ENCODE measurements around the gene ANKK1. TPM values are rescaled to one million over a fixed set of nuclear protein-coding genes. Genes with fewer than 3 reads are reported as not detected.

Gene ANKK1
- total RNA-seq, 2 donors from 2014 or later = 0.78 to 1.3 TPM

DNA sequence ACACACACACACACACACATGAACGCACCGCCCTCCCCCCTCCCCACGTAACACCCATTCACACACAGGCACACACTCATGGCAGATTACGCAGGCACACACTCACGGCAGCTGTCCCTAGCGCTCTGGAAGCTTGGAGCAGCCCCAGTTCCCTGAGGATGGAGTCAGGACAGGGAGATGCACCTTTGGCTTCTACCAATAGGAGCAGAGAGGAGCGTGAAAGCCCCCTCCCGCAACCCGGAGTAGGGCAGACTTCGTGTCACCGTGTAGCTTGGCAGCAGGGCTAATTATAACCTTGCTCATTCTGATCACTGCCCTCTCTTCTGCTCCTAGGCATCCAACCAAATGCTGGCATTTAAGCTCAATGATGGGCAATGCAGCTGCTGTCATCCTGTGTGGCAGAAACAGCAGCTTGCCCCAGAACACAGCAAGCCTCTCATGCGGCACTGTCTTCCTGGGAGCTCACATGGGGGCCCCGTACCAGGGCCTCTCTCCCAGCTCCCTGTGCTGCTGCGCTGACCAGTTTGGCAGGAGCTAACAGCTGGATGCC lies 31.9 kb downstream of the ANKK1 start:
- TF ChIP-seq, protein P1, sequence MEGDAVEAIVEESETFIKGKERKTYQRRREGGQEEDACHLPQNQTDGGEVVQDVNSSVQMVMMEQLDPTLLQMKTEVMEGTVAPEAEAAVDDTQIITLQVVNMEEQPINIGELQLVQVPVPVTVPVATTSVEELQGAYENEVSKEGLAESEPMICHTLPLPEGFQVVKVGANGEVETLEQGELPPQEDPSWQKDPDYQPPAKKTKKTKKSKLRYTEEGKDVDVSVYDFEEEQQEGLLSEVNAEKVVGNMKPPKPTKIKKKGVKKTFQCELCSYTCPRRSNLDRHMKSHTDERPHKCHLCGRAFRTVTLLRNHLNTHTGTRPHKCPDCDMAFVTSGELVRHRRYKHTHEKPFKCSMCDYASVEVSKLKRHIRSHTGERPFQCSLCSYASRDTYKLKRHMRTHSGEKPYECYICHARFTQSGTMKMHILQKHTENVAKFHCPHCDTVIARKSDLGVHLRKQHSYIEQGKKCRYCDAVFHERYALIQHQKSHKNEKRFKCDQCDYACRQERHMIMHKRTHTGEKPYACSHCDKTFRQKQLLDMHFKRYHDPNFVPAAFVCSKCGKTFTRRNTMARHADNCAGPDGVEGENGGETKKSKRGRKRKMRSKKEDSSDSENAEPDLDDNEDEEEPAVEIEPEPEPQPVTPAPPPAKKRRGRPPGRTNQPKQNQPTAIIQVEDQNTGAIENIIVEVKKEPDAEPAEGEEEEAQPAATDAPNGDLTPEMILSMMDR (IDR thresholded peaks at IDR 0.05) = no peak
- TF ChIP-seq POLR2A (IDR thresholded peaks at IDR 0.05) = no peak
- Histone ChIP-seq H3K27ac (no peak overlapping the region), H3K4me3 (no peak overlapping the region), H3K4me1 (no peaks in the 10 kb centered on the region), H3K36me3 (replicated peaks in 1 of 2; ENCODE audit: insufficient read depth in 1 of 2, low read depth in 2 of 2) (no peaks in the 10 kb centered on the region), H3K9me3 (no peaks in the 10 kb centered on the region), H3K27me3 (no peaks in the 10 kb centered on the region)
- intact Hi-C loops (cut with DNase I) = no loop called here
- no peak for ATAC-seq
- WGBS, 2 donors = 36 to 56% methylated on average over 9 to 14 of the region's 14 CpGs
- no peak for DNase-seq

DNA sequence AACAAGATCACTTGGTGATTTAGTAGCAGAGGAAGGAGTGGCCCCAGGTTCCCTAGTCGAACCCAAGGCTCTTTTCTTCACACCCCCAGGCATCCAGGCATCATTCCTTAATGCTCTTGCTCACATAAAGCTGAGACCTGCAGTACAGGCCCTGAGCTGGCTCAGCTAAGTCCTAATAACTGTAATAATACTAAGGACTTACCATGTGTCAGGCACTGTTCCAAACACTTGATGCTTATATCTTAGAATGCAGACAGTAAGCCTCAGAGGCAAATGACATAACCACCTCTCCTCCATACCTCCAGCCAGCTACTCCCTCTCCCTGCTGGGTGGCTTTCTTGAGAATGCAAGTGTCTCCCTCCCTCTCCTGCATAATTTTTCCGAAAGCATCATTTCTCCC lies 33.2 kb downstream of the ANKK1 start:
- Histone ChIP-seq H3K4me1 (no peaks in the 10 kb centered on the region), H3K27me3 (no peaks in the 10 kb centered on the region), H3K4me3 (no peak overlapping the region), H3K36me3 (replicated peaks in 1 of 2; ENCODE audit: insufficient read depth in 1 of 2, low read depth in 2 of 2) (no peaks in the 10 kb centered on the region), H3K9me3 (no peaks in the 10 kb centered on the region), H3K27ac (no peak overlapping the region)
- TF ChIP-seq, protein P1 (IDR thresholded peaks at IDR 0.05) = no peak
- no peak for TF ChIP-seq POLR2A (IDR thresholded peaks at IDR 0.05)
- intact Hi-C loops (cut with DNase I) = no loop called here
- DNase-seq (no peak), ATAC-seq (no peak)
- WGBS, 2 donors = 39 to 43% methylated on average over 2 of the region's 2 CpGs

DNA sequence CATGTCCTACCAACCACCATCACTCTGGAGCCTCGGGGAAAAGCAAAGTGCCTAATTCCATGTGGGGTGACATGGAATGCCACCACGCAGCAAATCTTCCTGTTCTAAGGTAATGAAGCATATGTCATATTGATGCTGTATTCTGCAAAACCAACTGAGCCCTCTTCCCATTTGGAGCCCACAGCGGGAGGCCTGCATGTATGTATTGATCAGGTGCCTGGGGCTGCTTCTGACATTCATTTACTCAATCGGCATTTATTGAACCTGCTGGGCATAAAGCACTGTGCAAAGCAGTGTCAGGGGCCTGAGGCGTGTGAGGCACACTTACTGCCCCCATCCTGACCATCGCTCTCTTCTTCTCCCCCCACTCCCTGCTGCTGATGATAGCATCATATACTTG lies 39.1 kb downstream of the ANKK1 start:
- TF ChIP-seq, protein P1 (IDR thresholded peaks at IDR 0.05) = no peak
- TF ChIP-seq POLR2A (IDR thresholded peaks at IDR 0.05) = no peak
- DNase-seq = no peak
- intact Hi-C loops (cut with DNase I) = no loop called here
- no peak overlapping the region for H3K4me3 ChIP-seq
- H3K9me3 ChIP-seq = no peaks in the 10 kb centered on the region
- H3K4me1 ChIP-seq = no peaks in the 10 kb centered on the region
- no peaks in the 10 kb centered on the region for H3K27me3 ChIP-seq
- no peak for ATAC-seq
- H3K27ac ChIP-seq = no peak overlapping the region
- 50 to 65% methylated on average over 6 of the region's 6 CpGs for WGBS, 2 donors
- H3K36me3 ChIP-seq (replicated peaks in 1 of 2; ENCODE audit: insufficient read depth in 1 of 2, low read depth in 2 of 2) = no peaks in the 10 kb centered on the region

DNA sequence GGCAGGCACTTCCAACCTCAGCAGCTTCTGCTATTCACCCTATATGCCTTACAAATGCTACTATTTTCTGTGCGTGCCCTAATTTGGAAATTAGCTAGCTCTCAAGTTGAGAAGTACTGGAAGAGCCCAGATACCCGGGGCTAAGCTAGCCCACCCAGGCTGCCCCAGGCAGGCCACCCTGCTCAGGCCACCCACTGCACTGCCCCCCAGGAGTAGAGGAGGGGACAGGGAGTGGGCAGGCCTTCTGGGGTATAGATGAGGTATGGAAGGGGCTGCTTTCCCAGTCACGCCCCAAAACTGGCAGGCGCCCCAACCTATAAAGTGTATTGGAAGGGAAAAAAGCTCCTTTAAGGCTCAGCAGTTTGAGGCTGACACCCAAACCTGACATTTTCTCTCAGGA lies 44.2 kb downstream of the ANKK1 start:
- no peak for ATAC-seq
- no peak overlapping the region for H3K27ac ChIP-seq

More for the DNA sequence above, 44.2 kb downstream of the ANKK1 start:
- no peak for TF ChIP-seq POLR2A (IDR thresholded peaks at IDR 0.05)
- TF ChIP-seq, protein P1 (IDR thresholded peaks at IDR 0.05) = no peak
- no peak for DNase-seq
- Histone ChIP-seq H3K4me3 (no peak overlapping the region), H3K36me3 (replicated peaks in 1 of 2; ENCODE audit: insufficient read depth in 1 of 2, low read depth in 2 of 2) (no peaks in the 10 kb centered on the region), H3K27me3 (no peaks in the 10 kb centered on the region), H3K4me1 (no peaks in the 10 kb centered on the region), H3K9me3 (no peaks in the 10 kb centered on the region)
- WGBS, 2 donors = 86 to 95% methylated on average over 4 of the region's 4 CpGs
- intact Hi-C loops (cut with DNase I) = no loop called here
